Transverse colon (tissue), 4 donors: Measurements from ENCODE around the gene TMEM150B. TPM values are rescaled to one million over a fixed set of nuclear protein-coding genes. Genes with fewer than 3 reads are reported as not detected.
A peak's percentile ranks its signal among the peaks of the same experiment; 100 is the strongest.
"Not testable (repeated sequence)": the region's sequence is repeated elsewhere in the genome, so short reads cannot be mapped to it uniquely, and the experiment has no call there.

Source experiments
- DNase-seq: peaks from one replicate; pipeline ENCODE4 v3.0.0-alpha.2; 2019
- H3K27ac ChIP-seq, 4 donors: fragments of 200-600 bp; sonication (generic); 2 replicates each; pipeline ENCODE4 v1.5.1; 2016 to 2018; ENCODE audit warnings: inconsistent platforms in 4 of 4
- H3K27me3 ChIP-seq: fragments of 200-600 bp; sonication (generic); 2 replicates; pipeline ENCODE4 v1.5.1; 2017; ENCODE audit warnings: inconsistent platforms
- H3K36me3 ChIP-seq, 4 donors: fragments of 200-600 bp; sonication (generic); 2 replicates each; pipeline ENCODE4 v1.5.1; 2017 to 2019; ENCODE audit warnings: inconsistent platforms in 4 of 4
- H3K4me1 ChIP-seq, 4 donors: fragments of 200-600 bp; sonication (generic); 2 replicates each; pipeline ENCODE4 v1.5.1; 2017 to 2020; ENCODE audit warnings: inconsistent platforms in 4 of 4
- H3K4me3 ChIP-seq, 4 donors: fragments of 200-600 bp; sonication (generic); 1 replicate in 1 of 4; 2 replicates in 3 of 4; pipeline versions ENCODE4 v1.5.1 to v1.6.1; 2017 to 2019; ENCODE audit warnings: inconsistent platforms in 4 of 4
- H3K9me3 ChIP-seq, 2 donors: fragments of 200-600 bp; sonication (generic); 2 replicates each; pipeline ENCODE4 v1.5.1; 2017 to 2019; ENCODE audit warnings: inconsistent platforms in 2 of 2
- CTCF ChIP-seq, 5 experiments: fragments of 200-600 bp in 3 of 5; fragments of 450-650 bp in 2 of 5; sonication (generic) in 3 of 5; IDR thresholded peaks; 1 replicate in 2 of 5; 2 replicates in 3 of 5; pipeline ENCODE4 v1.5.1; 2016 to 2017; ENCODE audit warnings: antibody characterized with exemption in 5 of 5, inconsistent platforms in 3 of 5, mild to moderate bottlenecking in 2 of 5, moderate library complexity in 1 of 5
- EP300 ChIP-seq: sonication (generic); formaldehyde crosslinking; IDR thresholded peaks from one replicate; pipeline ENCODE4 v1.6.1; 2017; ENCODE audit warnings: antibody characterized with exemption, low read depth
- POLR2A ChIP-seq: fragments of 450-650 bp; IDR thresholded peaks from one replicate; pipeline ENCODE4 v1.6.1; 2016; ENCODE audit warnings: antibody characterized with exemption, mild to moderate bottlenecking, moderate library complexity
- POLR2AphosphoS5 ChIP-seq, 3 donors: sonication (generic); formaldehyde crosslinking; IDR thresholded peaks; one replicate each; pipeline ENCODE4 v1.6.1; 2016; ENCODE audit warnings: antibody characterized with exemption in 3 of 3
- WGBS, 2 donors: methylation state at CpG; one replicate each; pipeline ENCODE4 v1.1.5; 2018; ENCODE audit warnings: low coverage in 1 of 2; 5-methylcytosine and 5-hydroxymethylcytosine counted together
- in situ Hi-C, 4 donors: fragments of 200-750 bp; cut with MboI; loops; one replicate each; pipeline versions ENCODE4 v1.15.0 to v1.15.1; 2017; ENCODE audit warnings: low sequenced_read_pairs in 3 of 4, low pct_ligation_motif_present in 1 of 4, low pct_unique_long_range_greater_than_20kb in 1 of 4
- intact Hi-C: fragments of 100-400 bp; cut with DNase I; formaldehyde crosslinking; loops from one replicate; pipeline ENCODE4 v1.15.1; 2023; ENCODE audit warnings: low total_unique reads
- total RNA-seq, 4 donors: library from RNA; depleted of rRNA; stranded (reverse); fragments of >200 nt; gene quantifications; one replicate each; pipeline ENCODE4 v1.1.0, GENCODE V29; 2016

Gene TMEM150B
- total RNA-seq, 4 donors from 2014 or later = 26.5 to 135 (median 57.4) TPM

GRCh38 chr19:55339105-55339888, 14.2 kb upstream of the TMEM150B start, which contains the start of gene KMT5C:
KMT5C (plus strand) TSS chr19:55339876; CDS start chr19:55341937, 2,061 bp downstream.
- Histone ChIP-seq H3K9me3 (no peaks in the 10 kb centered on the region), H3K4me1 (peaks cover 6 to 34% (median 23%) of the 10 kb centered on the region in 4 donors), H3K27me3 (no peaks in the 10 kb centered on the region), H3K4me3 (peak within 1 kb of the TSS; percentile 46 to 96 (median 81)), H3K36me3 (no peaks in the 10 kb centered on the region), H3K27ac (peak within 1 kb of the TSS; percentile 94 to 99 (median 98))
- peak; percentile 100 for DNase-seq
- in situ Hi-C loops = no loop called here
- TF ChIP-seq POLR2A (peak; percentile 97), CTCF (IDR thresholded peaks at IDR 0.05) (peak; percentile 29 to 70 (median 38)), POLR2AphosphoS5 (IDR thresholded peaks at IDR 0.05) (peak; percentile 5 to 65 (median 11)), EP300 (no peak)
- 0% methylated on average over 10 to 63 of the region's 63 CpGs for WGBS, 2 donors
- intact Hi-C loops = no loop called here

- peaks cover 6 to 30% (median 25%) of the 10 kb centered on the region in 4 donors for H3K4me1 ChIP-seq
- TF ChIP-seq POLR2A = no peak
- TF ChIP-seq CTCF (IDR thresholded peaks at IDR 0.05) = no peak
- TF ChIP-seq POLR2AphosphoS5 (IDR thresholded peaks at IDR 0.05) = no peak
- TF ChIP-seq EP300 = no peak
- no peaks in the 10 kb centered on the region for H3K9me3 ChIP-seq
- no peak for DNase-seq
- no peaks in the 10 kb centered on the region for H3K36me3 ChIP-seq
- no peak overlapping the region for H3K4me3 ChIP-seq
- no peak overlapping the region for H3K27ac ChIP-seq
- WGBS, 2 donors = 80 to 81% methylated on average over 5 to 7 of the region's 7 CpGs
- H3K27me3 ChIP-seq = no peaks in the 10 kb centered on the region
- in situ Hi-C loops = no loop called here
- intact Hi-C loops = no loop called here
Observed at GRCh38 chr19:55336101-55336500, 11.0 kb upstream of the TMEM150B start.

- no peaks in the 10 kb centered on the region for H3K36me3 ChIP-seq
- no peaks in the 10 kb centered on the region for H3K9me3 ChIP-seq
- peak; percentile 88 for DNase-seq
- H3K27ac ChIP-seq = peak overlapping the region; percentile 67 to 81 (median 72)
- TF ChIP-seq CTCF (IDR thresholded peaks at IDR 0.05) (no peak), POLR2A (no peak), EP300 (no peak), POLR2AphosphoS5 (IDR thresholded peaks at IDR 0.05) (peak in 2 of 3 donors; percentile 57 to 60)
- peaks cover 0 to 19% (median 12%) of the 10 kb centered on the region in 4 donors for H3K4me1 ChIP-seq
- intact Hi-C loops = no loop called here
- 47 to 54% methylated on average over 4 to 11 of the region's 11 CpGs for WGBS, 2 donors
- no peaks in the 10 kb centered on the region for H3K27me3 ChIP-seq
- in situ Hi-C loops = no loop called here
- H3K4me3 ChIP-seq = no peak overlapping the region
Observed at GRCh38 chr19:55333870-55334269, 8.7 kb upstream of the TMEM150B start.

GRCh38 chr19:55329791-55330190, 4.7 kb upstream of the TMEM150B start:
- H3K36me3 ChIP-seq, H3K27ac ChIP-seq, H3K27me3 ChIP-seq, H3K9me3 ChIP-seq, DNase-seq, H3K4me3 ChIP-seq, intact Hi-C loops, in situ Hi-C loops: not testable (repeated sequence)
- 92 to 100% methylated on average over 2 to 6 of the region's 6 CpGs for WGBS, 2 donors
- peaks cover 0 to 10% (median 6%) of the 10 kb centered on the region in 4 donors for H3K4me1 ChIP-seq

- H3K27me3 ChIP-seq, H3K9me3 ChIP-seq, intact Hi-C loops, DNase-seq, H3K4me3 ChIP-seq, H3K36me3 ChIP-seq, H3K27ac ChIP-seq, H3K4me1 ChIP-seq, in situ Hi-C loops: not testable (repeated sequence)
- 62 to 66% methylated on average over 3 to 4 of the region's 4 CpGs for WGBS, 2 donors
Observed at GRCh38 chr19:55328774-55329318, 3.7 kb upstream of the TMEM150B start.
